HEK293 (cell line): Measurements from ENCODE around the gene RAB1A.

Experiments
- TF ChIP-seq, protein P1 (sequence below): IDR thresholded peaks from 2 replicates; pipeline ENCODE4 v1.6.1; 2011; ENCODE audit warnings: mild to moderate bottlenecking, low read depth, low read length, borderline replicate concordance
- TF ChIP-seq, protein P2 (sequence below): fragments of 450-650 bp; formaldehyde crosslinking; IDR thresholded peaks from 2 replicates; pipeline ENCODE4 v1.5.1; 2016; ENCODE audit warnings: missing biosample characterization, missing genetic modification characterization, low read depth

- TF ChIP-seq, protein P1, sequence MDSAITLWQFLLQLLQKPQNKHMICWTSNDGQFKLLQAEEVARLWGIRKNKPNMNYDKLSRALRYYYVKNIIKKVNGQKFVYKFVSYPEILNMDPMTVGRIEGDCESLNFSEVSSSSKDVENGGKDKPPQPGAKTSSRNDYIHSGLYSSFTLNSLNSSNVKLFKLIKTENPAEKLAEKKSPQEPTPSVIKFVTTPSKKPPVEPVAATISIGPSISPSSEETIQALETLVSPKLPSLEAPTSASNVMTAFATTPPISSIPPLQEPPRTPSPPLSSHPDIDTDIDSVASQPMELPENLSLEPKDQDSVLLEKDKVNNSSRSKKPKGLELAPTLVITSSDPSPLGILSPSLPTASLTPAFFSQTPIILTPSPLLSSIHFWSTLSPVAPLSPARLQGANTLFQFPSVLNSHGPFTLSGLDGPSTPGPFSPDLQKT: no peak
- TF ChIP-seq, protein P2, sequence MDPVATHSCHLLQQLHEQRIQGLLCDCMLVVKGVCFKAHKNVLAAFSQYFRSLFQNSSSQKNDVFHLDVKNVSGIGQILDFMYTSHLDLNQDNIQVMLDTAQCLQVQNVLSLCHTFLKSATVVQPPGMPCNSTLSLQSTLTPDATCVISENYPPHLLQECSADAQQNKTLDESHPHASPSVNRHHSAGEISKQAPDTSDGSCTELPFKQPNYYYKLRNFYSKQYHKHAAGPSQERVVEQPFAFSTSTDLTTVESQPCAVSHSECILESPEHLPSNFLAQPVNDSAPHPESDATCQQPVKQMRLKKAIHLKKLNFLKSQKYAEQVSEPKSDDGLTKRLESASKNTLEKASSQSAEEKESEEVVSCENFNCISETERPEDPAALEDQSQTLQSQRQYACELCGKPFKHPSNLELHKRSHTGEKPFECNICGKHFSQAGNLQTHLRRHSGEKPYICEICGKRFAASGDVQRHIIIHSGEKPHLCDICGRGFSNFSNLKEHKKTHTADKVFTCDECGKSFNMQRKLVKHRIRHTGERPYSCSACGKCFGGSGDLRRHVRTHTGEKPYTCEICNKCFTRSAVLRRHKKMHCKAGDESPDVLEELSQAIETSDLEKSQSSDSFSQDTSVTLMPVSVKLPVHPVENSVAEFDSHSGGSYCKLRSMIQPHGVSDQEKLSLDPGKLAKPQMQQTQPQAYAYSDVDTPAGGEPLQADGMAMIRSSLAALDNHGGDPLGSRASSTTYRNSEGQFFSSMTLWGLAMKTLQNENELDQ (tag by site-specific recombination): no peak
Measured at GRCh38 chr2:65061910-65062339, 68.0 kb downstream of the RAB1A start.
